ENCODE data around the gene SLC6A3. TPM values are rescaled to one million over a fixed set of nuclear protein-coding genes. Genes with fewer than 3 reads are reported as not detected.

Gene SLC6A3
- total and polyA plus RNA-seq, 9 donors: 0.05 to 0.62 (median 0.40) TPM

- intact Hi-C loops (cut with DNase I): no loop called here
Measured at GRCh38 chr5:1358726-1359025, 86.6 kb downstream of the SLC6A3 start.

GRCh38 chr5:1357946-1358725 is 87.1 kb downstream of the SLC6A3 start:
- no peaks in the 10 kb centered on the region for H3K9me3 ChIP-seq
- no peaks in the 10 kb centered on the region for H3K36me3 ChIP-seq
- DNase-seq: no peak
- H3K27ac ChIP-seq: no peak overlapping the region
- no peak overlapping the region for H3K4me3 ChIP-seq
- H3K27me3 ChIP-seq: no peaks in the 10 kb centered on the region
- WGBS, 3 donors: 82 to 84% (median 83%) methylated on average over 25 of the region's 25 CpGs
- TF ChIP-seq CTCF (IDR thresholded peaks at IDR 0.05) (no peak), POLR2A (IDR thresholded peaks at IDR 0.05) (no peak), EP300 (IDR thresholded peaks at IDR 0.05) (no peak)
- intact Hi-C loops (cut with DNase I): no loop called here
- no peaks in the 10 kb centered on the region for H3K4me1 ChIP-seq (ENCODE audit: insufficient read depth)

More at GRCh38 chr5:1358726-1359025, 86.6 kb downstream of the SLC6A3 start:
- Histone ChIP-seq H3K4me3 (no peak overlapping the region), H3K9me3 (no peaks in the 10 kb centered on the region), H3K4me1 (ENCODE audit: insufficient read depth) (no peaks in the 10 kb centered on the region), H3K27ac (no peak overlapping the region), H3K36me3 (no peaks in the 10 kb centered on the region), H3K27me3 (no peaks in the 10 kb centered on the region)
- no peak for DNase-seq
- WGBS, 3 donors: 64 to 72% (median 71%) methylated on average over 5 to 10 of the region's 10 CpGs
- TF ChIP-seq POLR2A (IDR thresholded peaks at IDR 0.05): no peak

- no peak for DNase-seq
- Histone ChIP-seq H3K27me3 (no peaks in the 10 kb centered on the region), H3K4me1 (ENCODE audit: insufficient read depth) (no peaks in the 10 kb centered on the region), H3K9me3 (no peaks in the 10 kb centered on the region), H3K36me3 (no peaks in the 10 kb centered on the region), H3K4me3 (no peak overlapping the region), H3K27ac (no peak overlapping the region)
- TF ChIP-seq EP300 (IDR thresholded peaks at IDR 0.05) (no peak), CTCF (IDR thresholded peaks at IDR 0.05) (no peak), POLR2A (IDR thresholded peaks at IDR 0.05) (no peak)
- WGBS, 3 donors: 60 to 65% (median 65%) methylated on average over 28 of the region's 28 CpGs
- intact Hi-C loops (cut with DNase I): no loop called here
Measured at GRCh38 chr5:1356873-1357787, 88.1 kb downstream of the SLC6A3 start.

GRCh38 chr5:1354576-1354975 is 90.7 kb downstream of the SLC6A3 start:
- TF ChIP-seq EP300 (IDR thresholded peaks at IDR 0.05) (no peak), POLR2A (IDR thresholded peaks at IDR 0.05) (no peak), CTCF (IDR thresholded peaks at IDR 0.05) (no peak)
- intact Hi-C loops (cut with DNase I): no loop called here

More at GRCh38 chr5:1354576-1354975, 90.7 kb downstream of the SLC6A3 start:
- H3K4me1 ChIP-seq (ENCODE audit: insufficient read depth): no peaks in the 10 kb centered on the region
- DNase-seq: no peak
- no peaks in the 10 kb centered on the region for H3K27me3 ChIP-seq
- H3K9me3 ChIP-seq: no peaks in the 10 kb centered on the region
- no peak overlapping the region for H3K4me3 ChIP-seq
- H3K36me3 ChIP-seq: no peaks in the 10 kb centered on the region
- no peak overlapping the region for H3K27ac ChIP-seq
- 45 to 50% (median 49%) methylated on average over 4 of the region's 4 CpGs for WGBS, 3 donors

Measured in ovary (tissue), 9 donors.